Measurements from ENCODE around the gene CTNNA2.

Gene CTNNA2

GRCh38 chr2:79920512-79921076, 407.7 kb downstream of the CTNNA2 start:
- Histone ChIP-seq H4K20me1 (ENCODE audit: insufficient read depth, low read length) (no peaks in the 10 kb centered on the region), H3K4me1 (ENCODE audit: low read length) (no peaks in the 10 kb centered on the region), H3K4me3 (ENCODE audit: low read length) (no peak overlapping the region), H3K36me3 (replicated peaks; ENCODE audit: low read depth, low read length) (no peaks in the 10 kb centered on the region), H3K27ac (ENCODE audit: low read length) (no peak overlapping the region), H3K27me3 (ENCODE audit: low read depth, low read length) (0 out of 2 replicates have a peak, but pooled peaks cover 3% of the 10 kb centered on the region), H3K9me3 (ENCODE audit: insufficient read depth, low read length) (no peaks in the 10 kb centered on the region), H3K4me2 (ENCODE audit: low read length) (no peak overlapping the region), H3K9ac (ENCODE audit: low read length) (no peak overlapping the region), H2AFZ (ENCODE audit: low read depth, low read length) (no peak overlapping the region), H3K79me2 (ENCODE audit: low read length) (no peaks in the 10 kb centered on the region)
- TF ChIP-seq EZH2phosphoT487 (IDR thresholded peaks at IDR 0.05; ENCODE audit: low read depth) (no peak), CTCF (IDR thresholded peaks at IDR 0.05; ENCODE audit: low read depth, low read length) (no peak)

- H3K4me3 ChIP-seq (ENCODE audit: low read length): no peak overlapping the region
- H3K4me1 ChIP-seq (ENCODE audit: low read length): no peaks in the 10 kb centered on the region
- no peak overlapping the region for H3K4me2 ChIP-seq (ENCODE audit: low read length)
- no peak overlapping the region for H3K27ac ChIP-seq (ENCODE audit: low read length)
- no peaks in the 10 kb centered on the region for H4K20me1 ChIP-seq (ENCODE audit: insufficient read depth, low read length)
- H3K9ac ChIP-seq (ENCODE audit: low read length): no peak overlapping the region
- H3K79me2 ChIP-seq (ENCODE audit: low read length): no peaks in the 10 kb centered on the region
- no peak for TF ChIP-seq EZH2phosphoT487 (IDR thresholded peaks at IDR 0.05; ENCODE audit: low read depth)
- H3K36me3 ChIP-seq (replicated peaks; ENCODE audit: low read depth, low read length): no peaks in the 10 kb centered on the region
- peaks cover 7% of the 10 kb centered on the region; the same call in 1 of the 2 replicates for H3K27me3 ChIP-seq (ENCODE audit: low read depth, low read length)
- no peak overlapping the region for H2AFZ ChIP-seq (ENCODE audit: low read depth, low read length)
- H3K9me3 ChIP-seq (ENCODE audit: insufficient read depth, low read length): no peaks in the 10 kb centered on the region
Measured at GRCh38 chr2:79929624-79930023, 416.8 kb downstream of the CTNNA2 start.

- TF ChIP-seq EZH2phosphoT487 (IDR thresholded peaks at IDR 0.05; ENCODE audit: low read depth) (no peak), CTCF (IDR thresholded peaks at IDR 0.05; ENCODE audit: low read depth, low read length) (no peak)
- Histone ChIP-seq H3K27me3 (ENCODE audit: low read depth, low read length) (peaks cover 10% of the 10 kb centered on the region; the same call in 1 of the 2 replicates), H3K36me3 (replicated peaks; ENCODE audit: low read depth, low read length) (no peaks in the 10 kb centered on the region), H3K9me3 (ENCODE audit: insufficient read depth, low read length) (no peaks in the 10 kb centered on the region), H2AFZ (ENCODE audit: low read depth, low read length) (peak overlapping the region; percentile 24), H3K9ac (ENCODE audit: low read length) (no peak overlapping the region), H4K20me1 (ENCODE audit: insufficient read depth, low read length) (no peaks in the 10 kb centered on the region), H3K4me1 (ENCODE audit: low read length) (peaks cover 8% of the 10 kb centered on the region; the same call in 1 of the 2 replicates), H3K4me3 (ENCODE audit: low read length) (no peak overlapping the region), H3K4me2 (ENCODE audit: low read length) (peak overlapping the region; percentile 57), H3K79me2 (ENCODE audit: low read length) (no peaks in the 10 kb centered on the region), H3K27ac (ENCODE audit: low read length) (no peak overlapping the region)
Measured at GRCh38 chr2:79935046-79935732, 422.3 kb downstream of the CTNNA2 start.

GRCh38 chr2:79935771-79936657, 423.2 kb downstream of the CTNNA2 start:
- no peaks in the 10 kb centered on the region for H3K36me3 ChIP-seq (replicated peaks; ENCODE audit: low read depth, low read length)
- no peaks in the 10 kb centered on the region for H4K20me1 ChIP-seq (ENCODE audit: insufficient read depth, low read length)
- H3K9ac ChIP-seq (ENCODE audit: low read length): peak overlapping the region; percentile 7; the same call in 1 of the 2 replicates
- peak overlapping the region; percentile 48 for H3K4me3 ChIP-seq (ENCODE audit: low read length)
- H3K4me1 ChIP-seq (ENCODE audit: low read length): peaks cover 8% of the 10 kb centered on the region; the same call in 1 of the 2 replicates
- TF ChIP-seq EZH2phosphoT487 (IDR thresholded peaks at IDR 0.05; ENCODE audit: low read depth) (no peak), CTCF (IDR thresholded peaks at IDR 0.05; ENCODE audit: low read depth, low read length) (peak; percentile 78)
- peak overlapping the region; percentile 57 for H3K4me2 ChIP-seq (ENCODE audit: low read length)
- no peaks in the 10 kb centered on the region for H3K9me3 ChIP-seq (ENCODE audit: insufficient read depth, low read length)
- no peak overlapping the region for H3K27ac ChIP-seq (ENCODE audit: low read length)
- H3K79me2 ChIP-seq (ENCODE audit: low read length): no peaks in the 10 kb centered on the region
- peaks cover 10% of the 10 kb centered on the region; the same call in 1 of the 2 replicates for H3K27me3 ChIP-seq (ENCODE audit: low read depth, low read length)
- peak overlapping the region; percentile 48 for H2AFZ ChIP-seq (ENCODE audit: low read depth, low read length)

Measured in OCI-LY3 (cell line).